ENCODE measurements around the gene IL17REL. TPM values are rescaled to one million over a fixed set of nuclear protein-coding genes. Genes with fewer than 3 reads are reported as not detected.

Gene IL17REL
- total RNA-seq, 4 donors from 2014 or later, result not detected

- H3K27me3 ChIP-seq, result peaks cover 8 to 71% (median 22%) of the 10 kb centered on the region in 4 donors
- no peak for TF ChIP-seq CTCF (IDR thresholded peaks at IDR 0.05)
- no peak for TF ChIP-seq POLR2A (IDR thresholded peaks at IDR 0.05)
- H3K4me1 ChIP-seq, result peaks cover 10 to 18% (median 11%) of the 10 kb centered on the region in 3 donors
- no peak overlapping the region for H3K27ac ChIP-seq
- DNase-seq, result no peak
- H3K36me3 ChIP-seq, result no peaks in the 10 kb centered on the region
- H3K4me3 ChIP-seq, result no peak overlapping the region
- WGBS, 2 donors, result 55 to 59% methylated on average over 11 of the region's 11 CpGs
- intact Hi-C loops (cut with DNase I), result no loop called here
- no peaks in the 10 kb centered on the region for H3K9me3 ChIP-seq
Measured at GRCh38 chr22:50018608-50019285, 6.2 kb upstream of the IL17REL start.

DNA sequence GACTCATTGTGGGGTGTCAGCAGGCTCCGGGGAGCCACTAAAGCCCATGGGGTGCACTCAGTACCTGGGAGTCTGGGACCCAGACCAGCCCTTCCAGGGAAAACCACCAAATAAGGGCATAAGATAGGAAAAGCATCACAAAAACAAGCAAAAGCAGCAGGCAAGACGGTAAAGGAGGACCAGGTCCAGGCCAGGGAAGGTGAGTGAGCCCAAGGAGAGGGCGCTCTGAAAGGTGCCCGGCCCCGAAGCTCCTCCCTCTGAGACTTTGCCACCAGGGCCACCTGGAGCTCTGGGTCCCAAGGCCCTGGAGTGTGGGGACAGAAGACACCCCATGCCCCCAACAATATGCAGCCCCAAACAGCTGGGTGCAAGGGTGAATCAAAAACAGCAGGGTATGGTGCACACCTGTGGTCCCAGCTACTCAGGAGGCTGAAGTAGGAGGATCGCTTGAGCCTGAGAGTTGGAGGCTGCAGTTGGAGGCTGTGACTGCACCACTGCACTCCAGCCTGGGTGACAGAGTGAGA is 5.2 kb upstream of the IL17REL start:
- WGBS, 2 donors, result 81 to 91% methylated on average over 5 of the region's 6 CpGs
- Histone ChIP-seq H3K4me3 (no peak overlapping the region), H3K9me3 (no peaks in the 10 kb centered on the region), H3K4me1 (peaks cover 10 to 18% (median 11%) of the 10 kb centered on the region in 3 donors), H3K27ac (no peak overlapping the region), H3K36me3 (no peaks in the 10 kb centered on the region), H3K27me3 (peaks cover 9 to 75% (median 27%) of the 10 kb centered on the region in 4 donors)
- TF ChIP-seq CTCF (IDR thresholded peaks at IDR 0.05) (no peak), POLR2A (IDR thresholded peaks at IDR 0.05) (no peak)
- intact Hi-C loops (cut with DNase I), result no loop called here
- DNase-seq, result no peak

DNA sequence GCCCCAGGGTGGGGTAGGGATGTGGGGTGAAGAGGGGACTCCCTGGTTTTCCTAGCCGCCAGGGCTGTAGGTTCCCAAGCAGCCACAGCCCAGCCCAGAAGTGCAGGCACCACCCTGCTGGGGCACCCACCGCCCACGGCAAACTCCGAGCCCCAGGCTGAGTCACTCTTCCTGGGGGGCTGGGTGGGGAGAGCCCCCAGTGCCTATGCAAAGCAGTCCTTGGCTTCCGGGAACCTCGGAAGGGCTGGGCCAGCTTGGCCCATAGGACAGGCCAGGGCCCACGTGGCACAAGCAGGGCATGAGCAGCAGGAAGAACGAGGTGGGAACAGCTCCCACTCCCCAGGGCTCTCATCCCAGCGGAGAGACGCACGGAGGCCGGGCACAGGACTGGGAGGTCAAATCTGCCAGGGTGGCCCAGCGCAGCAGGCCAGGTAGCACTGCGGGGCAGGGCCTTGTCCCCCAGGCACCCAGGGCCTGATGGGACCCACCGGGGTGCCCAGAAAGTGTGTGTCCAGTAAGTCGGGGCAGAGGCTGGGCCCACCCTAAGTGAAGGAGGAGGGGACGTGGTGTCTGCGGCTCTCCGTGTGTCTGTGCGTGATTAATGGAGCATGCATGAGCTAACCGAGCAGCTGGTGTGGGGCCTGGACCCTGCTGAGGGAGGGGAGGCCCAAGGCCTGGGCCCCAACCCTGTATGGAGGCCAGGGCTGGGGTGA is 4.6 kb upstream of the IL17REL start:
- no peaks in the 10 kb centered on the region for H3K36me3 ChIP-seq
- intact Hi-C loops (cut with DNase I), result no loop called here
- DNase-seq, result no peak
- no peak for TF ChIP-seq CTCF (IDR thresholded peaks at IDR 0.05)
- TF ChIP-seq POLR2A (IDR thresholded peaks at IDR 0.05), result no peak
- 61% methylated on average over 13 of the region's 21 CpGs; no CpG with 5 or more reads in 1 of the 2 donors for WGBS, 2 donors
- H3K27me3 ChIP-seq, result peaks cover 10 to 75% (median 32%) of the 10 kb centered on the region in 4 donors
- peaks cover 10 to 18% (median 11%) of the 10 kb centered on the region in 3 donors for H3K4me1 ChIP-seq
- no peak overlapping the region for H3K27ac ChIP-seq
- no peaks in the 10 kb centered on the region for H3K9me3 ChIP-seq
- peak overlapping the region in 1 of 4 donors; percentile 26 for H3K4me3 ChIP-seq

- WGBS, 2 donors, result no CpG with 5 or more reads among the region's 20 CpGs
- Histone ChIP-seq H3K9me3 (no peaks in the 10 kb centered on the region), H3K4me1 (peaks cover 10 to 19% (median 11%) of the 10 kb centered on the region in 3 donors), H3K27ac (no peak overlapping the region), H3K36me3 (no peaks in the 10 kb centered on the region), H3K27me3 (peaks cover 17 to 80% (median 37%) of the 10 kb centered on the region in 4 donors), H3K4me3 (no peak overlapping the region)
- no peak for DNase-seq
- intact Hi-C loops (cut with DNase I), result no loop called here
- no peak for TF ChIP-seq POLR2A (IDR thresholded peaks at IDR 0.05)
- no peak for TF ChIP-seq CTCF (IDR thresholded peaks at IDR 0.05)
Measured at GRCh38 chr22:50016308-50016987, 3.9 kb upstream of the IL17REL start.
